ENCODE data around the gene ZNF33B.
"Not testable (repeated sequence)": the region's sequence is repeated elsewhere in the genome, so short reads cannot be mapped to it uniquely, and the experiment has no call there.

The ZNF33B gene

DNA sequence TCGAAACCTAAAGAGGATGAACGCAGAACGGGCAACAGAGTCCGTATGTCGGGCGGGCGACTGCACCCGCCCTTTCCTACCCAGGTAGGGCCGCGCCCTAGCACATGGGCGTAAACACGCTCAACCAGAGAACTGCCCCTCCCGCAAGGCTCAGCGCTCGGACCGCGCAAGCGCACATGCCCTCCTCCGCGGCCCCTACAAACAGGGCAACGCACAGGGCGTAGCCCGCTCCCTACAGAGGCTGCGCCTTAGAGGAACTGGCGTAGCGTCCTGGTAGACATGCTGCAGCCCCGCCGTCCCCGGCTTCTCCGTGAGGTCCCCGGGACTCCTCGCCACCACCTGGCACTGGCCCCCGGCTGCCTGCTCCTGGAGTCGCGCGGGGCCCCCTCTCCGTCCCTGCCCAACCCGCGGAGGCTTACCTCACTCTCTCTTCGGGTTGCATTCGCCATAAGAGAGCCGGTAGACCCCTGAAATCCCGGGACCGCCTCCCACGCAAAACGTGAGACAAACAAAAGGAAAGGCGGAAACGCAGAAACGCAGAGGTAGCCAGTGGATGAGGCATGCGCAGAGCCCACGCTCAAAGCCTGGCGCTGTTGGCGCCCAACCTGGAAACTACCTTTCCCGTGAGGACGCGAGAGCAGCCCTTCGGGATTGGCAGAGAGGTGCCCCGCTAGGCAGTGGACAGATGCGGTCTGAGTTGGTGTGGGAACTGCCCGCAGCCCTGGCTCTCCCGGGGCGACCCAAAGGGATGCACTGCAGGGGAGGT, at the start of gene ZNF33B:
ZNF33B (minus strand) TSS at position 516 of the 766 bp plus-strand sequence. CDS start 1,642 bp downstream, outside the sequence.
- TF ChIP-seq, protein P1, sequence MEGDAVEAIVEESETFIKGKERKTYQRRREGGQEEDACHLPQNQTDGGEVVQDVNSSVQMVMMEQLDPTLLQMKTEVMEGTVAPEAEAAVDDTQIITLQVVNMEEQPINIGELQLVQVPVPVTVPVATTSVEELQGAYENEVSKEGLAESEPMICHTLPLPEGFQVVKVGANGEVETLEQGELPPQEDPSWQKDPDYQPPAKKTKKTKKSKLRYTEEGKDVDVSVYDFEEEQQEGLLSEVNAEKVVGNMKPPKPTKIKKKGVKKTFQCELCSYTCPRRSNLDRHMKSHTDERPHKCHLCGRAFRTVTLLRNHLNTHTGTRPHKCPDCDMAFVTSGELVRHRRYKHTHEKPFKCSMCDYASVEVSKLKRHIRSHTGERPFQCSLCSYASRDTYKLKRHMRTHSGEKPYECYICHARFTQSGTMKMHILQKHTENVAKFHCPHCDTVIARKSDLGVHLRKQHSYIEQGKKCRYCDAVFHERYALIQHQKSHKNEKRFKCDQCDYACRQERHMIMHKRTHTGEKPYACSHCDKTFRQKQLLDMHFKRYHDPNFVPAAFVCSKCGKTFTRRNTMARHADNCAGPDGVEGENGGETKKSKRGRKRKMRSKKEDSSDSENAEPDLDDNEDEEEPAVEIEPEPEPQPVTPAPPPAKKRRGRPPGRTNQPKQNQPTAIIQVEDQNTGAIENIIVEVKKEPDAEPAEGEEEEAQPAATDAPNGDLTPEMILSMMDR (conservative IDR thresholded peaks at IDR 0.05; ENCODE audit: low read depth): no peak
- CTCF ChIA-PET: no interaction called here
- POLR2A ChIA-PET (ENCODE audit: low non-redundant PET): no interaction called here
- peak within 1 kb of the TSS; percentile 98 for H3K27ac ChIP-seq
- peak; percentile 95 for DNase-seq (ENCODE audit: low spot score)

DNA sequence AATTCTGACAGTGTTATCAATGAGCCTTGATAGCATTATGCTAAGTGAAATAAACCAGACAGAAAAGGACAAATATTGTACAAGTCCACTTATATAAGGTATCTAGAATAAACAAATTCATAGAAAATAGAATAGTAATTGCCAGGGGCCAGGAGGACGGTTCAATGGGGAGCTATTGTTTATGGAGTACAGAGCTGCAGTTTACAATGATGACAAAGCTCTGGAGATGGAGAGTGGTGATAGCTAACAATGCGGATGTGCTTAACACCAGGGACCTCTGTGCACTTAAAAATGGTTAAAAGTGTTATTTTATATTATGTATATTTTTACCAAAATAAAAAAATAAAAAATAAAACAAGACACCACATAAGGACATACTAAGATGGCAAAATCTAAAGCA, 46.1 kb upstream of the ZNF33B start:
- POLR2A ChIA-PET (ENCODE audit: low non-redundant PET): no interaction called here
- H3K27ac ChIP-seq: no peak overlapping the region
- TF ChIP-seq, protein P1 (conservative IDR thresholded peaks at IDR 0.05; ENCODE audit: low read depth): no peak
- CTCF ChIA-PET: no interaction called here
- DNase-seq (ENCODE audit: low spot score): no peak

DNA sequence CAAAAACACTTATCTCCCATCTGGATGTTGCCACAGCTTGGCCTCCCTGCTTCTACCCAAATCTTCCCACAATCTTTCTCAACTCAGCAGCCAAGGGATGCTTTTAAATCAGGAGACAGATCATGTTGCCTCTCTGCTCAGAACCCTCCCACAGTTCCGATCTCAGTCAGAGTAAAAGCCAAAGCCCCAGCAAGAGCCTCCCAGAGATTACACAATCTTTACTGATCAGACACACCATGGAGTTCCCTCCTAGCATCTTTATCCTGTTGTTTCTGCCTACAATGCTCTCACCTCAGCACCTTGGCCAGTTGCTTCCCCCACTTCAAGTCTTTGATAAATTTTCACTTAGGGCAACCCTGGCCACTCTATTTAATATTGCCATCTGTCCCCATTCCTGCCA, 41.9 kb upstream of the ZNF33B start:
- TF ChIP-seq, protein P1 (conservative IDR thresholded peaks at IDR 0.05; ENCODE audit: low read depth): no peak
- DNase-seq (ENCODE audit: low spot score): no peak
- ChIA-PET POLR2A (ENCODE audit: low non-redundant PET) (no interaction called here), CTCF (no interaction called here)
- H3K27ac ChIP-seq: no peak overlapping the region

GRCh38 chr10:42665181-42665979, 27.0 kb upstream of the ZNF33B start:
- H3K27ac ChIP-seq: peak overlapping the region; percentile 65
- CTCF ChIA-PET; DNase-seq (ENCODE audit: low spot score); POLR2A ChIA-PET (ENCODE audit: low non-redundant PET): not testable (repeated sequence)

GRCh38 chr10:42654419-42654818, 16.0 kb upstream of the ZNF33B start:
- POLR2A ChIA-PET (ENCODE audit: low non-redundant PET): no interaction called here
- CTCF ChIA-PET: no interaction called here
- H3K27ac ChIP-seq: no peak overlapping the region
- DNase-seq (ENCODE audit: low spot score): no peak
- TF ChIP-seq, protein P1 (conservative IDR thresholded peaks at IDR 0.05; ENCODE audit: low read depth): no peak

GRCh38 chr10:42652858-42653257, 14.5 kb upstream of the ZNF33B start:
- DNase-seq (ENCODE audit: low spot score): no peak
- TF ChIP-seq, protein P1 (conservative IDR thresholded peaks at IDR 0.05; ENCODE audit: low read depth): no peak
- CTCF ChIA-PET: no interaction called here
- H3K27ac ChIP-seq: no peak overlapping the region
- POLR2A ChIA-PET (ENCODE audit: low non-redundant PET): no interaction called here

GRCh38 chr10:42650374-42650773, 12.0 kb upstream of the ZNF33B start:
- DNase-seq (ENCODE audit: low spot score): no peak
- ChIA-PET POLR2A (ENCODE audit: low non-redundant PET) (no interaction called here), CTCF (no interaction called here)
- no peak overlapping the region for H3K27ac ChIP-seq
- TF ChIP-seq, protein P1 (conservative IDR thresholded peaks at IDR 0.05; ENCODE audit: low read depth): no peak

Measured in RWPE1 (cell line).